GM12891 (cell line): ENCODE results near the gene STAT4.

ENCODE experiments used
- POLR2A ChIP-seq: IDR thresholded peaks from 2 replicates; pipeline ENCODE4 v1.6.1; 2011; ENCODE audit warnings: low read depth, low read length, control low read depth
- POLR2AphosphoS5 ChIP-seq: IDR thresholded peaks from 2 replicates; pipeline ENCODE4 v1.6.1; 2011; ENCODE audit warnings: low read depth, low read length, control low read depth
- POU2F2 ChIP-seq: IDR thresholded peaks from 2 replicates; pipeline ENCODE4 v1.6.1; 2011; ENCODE audit warnings: low read depth, mild to moderate bottlenecking, control low read depth, low read length, moderate library complexity
- SPI1 ChIP-seq: IDR thresholded peaks from 2 replicates; pipeline ENCODE4 v1.6.1; 2011; ENCODE audit warnings: low read depth, low read length, control low read depth
- TAF1 ChIP-seq: IDR thresholded peaks from 2 replicates; pipeline ENCODE4 v1.6.1; 2011; ENCODE audit warnings: low read depth, low read length, control low read depth

DNA sequence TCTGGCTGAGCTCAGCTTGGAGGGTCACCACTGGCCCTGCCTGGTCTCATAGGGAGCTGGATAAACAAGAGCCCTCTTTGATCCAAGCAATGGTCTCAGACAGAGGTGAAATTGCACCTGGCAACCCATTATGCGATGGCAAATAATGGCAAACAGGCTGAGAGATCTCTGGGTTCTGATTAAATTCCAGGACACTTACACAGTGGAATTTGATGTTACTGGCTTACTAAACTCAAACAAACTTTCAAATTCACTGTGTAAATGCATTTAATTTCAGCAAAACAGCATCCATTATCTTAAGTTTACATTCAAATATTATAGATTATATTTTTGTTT lies 19.5 kb upstream of the STAT4 start:
- TF ChIP-seq POLR2A: no peak
- no peak for TF ChIP-seq POLR2AphosphoS5
- no peak for TF ChIP-seq TAF1
- no peak for TF ChIP-seq SPI1
- TF ChIP-seq POU2F2: no peak
